T47D (cell line): ENCODE data around the gene AIF1L.
"Not testable (repeated sequence)": the region's sequence is repeated elsewhere in the genome, so short reads cannot be mapped to it uniquely, and the experiment has no call there.

Source experiments
- DNase-seq, 2 experiments: peaks; one replicate each; pipeline versions ENCODE4 v3.0.0 to v3.0.0-alpha.2; 2011 to 2012; ENCODE audit warnings: low read depth in 1 of 2, low spot score in 1 of 2
- JUND ChIP-seq: IDR thresholded peaks from 2 replicates; pipeline ENCODE4 v1.6.1; 2012; ENCODE audit warnings: low read depth
- in situ Hi-C: cut with HindIII; loops from 2 replicates; pipeline ENCODE4 v1.10.0; 2016; ENCODE audit warnings: low sequenced_read_pairs, low pct_unique_long_range_greater_than_20kb

The AIF1L gene

DNA sequence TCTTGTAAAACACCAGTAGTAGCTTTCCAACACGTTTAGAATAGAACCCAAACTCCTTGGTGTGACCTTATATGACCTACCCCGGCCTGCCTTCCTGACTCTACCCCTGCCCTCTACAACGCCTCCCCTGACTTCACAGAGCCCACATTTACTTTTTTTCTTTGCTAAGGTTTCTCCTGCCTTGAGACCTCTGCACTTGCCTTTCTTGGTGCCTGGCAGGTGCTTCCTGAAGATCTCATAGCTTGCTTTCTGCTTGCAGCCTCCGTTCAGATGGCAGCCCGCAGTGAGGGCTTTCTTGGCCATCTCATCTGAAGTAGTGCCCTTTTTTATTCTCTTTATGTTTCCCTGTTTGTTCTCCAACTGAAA, 53.3 kb downstream of the AIF1L start:
- TF ChIP-seq JUND: no peak
- in situ Hi-C loops: no loop called here

GRCh38 chr9:131153595-131153994, 57.3 kb downstream of the AIF1L start:
- DNase-seq: no peak
- in situ Hi-C loops: no loop called here
- TF ChIP-seq JUND: no peak

More for the DNA sequence above, 53.3 kb downstream of the AIF1L start:
- DNase-seq: no peak

DNA sequence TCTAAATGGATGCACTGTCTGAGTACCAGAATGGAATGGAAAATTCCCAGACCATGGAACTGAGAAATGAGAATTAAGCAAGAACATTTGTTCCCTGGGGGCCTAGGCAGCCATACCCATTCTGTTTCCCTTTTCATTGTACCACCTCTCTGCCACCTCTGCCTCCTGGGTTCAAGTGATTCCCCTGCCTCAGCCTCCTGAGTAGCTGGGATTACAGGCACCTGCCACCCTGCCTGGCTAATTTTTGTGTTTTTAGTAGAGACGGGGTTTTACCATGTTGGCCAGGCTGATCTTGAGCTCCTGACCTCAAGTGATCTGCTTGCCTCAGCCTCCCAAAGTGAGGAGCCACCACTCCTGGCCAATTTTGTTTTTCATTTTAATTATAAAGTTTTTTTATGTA, 62.3 kb downstream of the AIF1L start:
- DNase-seq, in situ Hi-C loops: not testable (repeated sequence)

GRCh38 chr9:131160416-131161112, 64.2 kb downstream of the AIF1L start:
- DNase-seq: no peak
- in situ Hi-C loops: no loop called here
- no peak for TF ChIP-seq JUND

DNA sequence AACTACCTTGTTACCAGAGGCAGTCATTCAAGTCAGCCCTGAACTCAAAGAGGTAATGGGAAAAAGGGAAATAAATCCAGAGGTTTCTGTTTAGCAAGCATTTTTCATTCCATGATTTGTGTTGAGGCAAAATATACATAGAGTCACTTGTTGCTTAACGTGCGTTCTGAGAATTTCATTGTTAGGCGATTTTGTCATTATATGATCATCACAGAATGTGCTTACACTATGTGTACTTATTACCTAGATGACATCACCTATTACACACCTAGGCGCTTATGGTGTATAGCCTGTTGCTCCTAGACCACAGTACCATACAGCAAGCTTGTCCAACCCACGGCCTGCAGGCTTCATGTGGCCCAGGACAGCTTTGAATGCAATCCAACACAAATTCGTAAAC, 65.3 kb downstream of the AIF1L start:
- in situ Hi-C loops: no loop called here
- DNase-seq: no peak
- TF ChIP-seq JUND: no peak

GRCh38 chr9:131162886-131163285, 66.6 kb downstream of the AIF1L start:
- in situ Hi-C loops: no loop called here
- DNase-seq: no peak
- TF ChIP-seq JUND: no peak

- in situ Hi-C loops: no loop called here
- no peak for DNase-seq
- no peak for TF ChIP-seq JUND
These were observed 69.2 kb downstream of the AIF1L start for GRCh38 chr9:131165523-131165922.

- DNase-seq: peak in 1 of 2 experiments; percentile 23
- in situ Hi-C loops: no loop called here
- no peak for TF ChIP-seq JUND
These were observed 70.9 kb downstream of the AIF1L start for GRCh38 chr9:131167146-131167692.

- no peak for DNase-seq
- no peak for TF ChIP-seq JUND
- in situ Hi-C loops: no loop called here
These were observed 71.6 kb downstream of the AIF1L start for GRCh38 chr9:131167936-131168335.

DNA sequence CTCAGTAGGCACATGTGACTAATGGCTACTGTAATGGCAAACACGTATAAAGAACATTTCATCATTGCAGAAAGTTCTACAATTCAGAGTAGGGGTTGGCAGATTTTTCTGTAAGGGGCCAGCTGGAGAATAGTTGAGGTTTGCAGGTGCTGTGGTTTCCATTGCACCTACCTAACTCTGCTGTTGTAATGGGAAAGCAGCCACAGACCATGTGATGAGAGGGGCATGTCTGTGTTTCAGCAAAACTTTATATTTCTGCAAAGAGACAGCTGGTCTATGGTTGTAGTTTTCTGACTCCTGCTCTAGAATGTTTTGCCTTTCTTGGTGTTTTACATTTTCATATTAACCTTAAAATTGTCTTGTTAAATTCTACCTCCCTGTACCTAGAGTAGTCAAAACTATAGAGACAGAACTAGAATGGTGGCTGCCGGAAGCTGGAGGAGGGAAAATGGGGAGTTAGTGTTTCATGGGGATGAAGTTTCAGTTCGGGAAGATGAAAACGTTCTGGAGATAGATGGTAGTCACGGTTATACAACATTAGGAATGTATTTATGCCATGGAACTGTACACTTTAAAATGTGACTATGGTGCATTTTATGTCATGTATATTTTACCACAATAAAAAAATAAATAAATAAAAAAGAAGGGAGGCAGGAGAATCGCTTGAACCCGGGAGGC, 73.4 kb downstream of the AIF1L start:
- DNase-seq: no peak
- in situ Hi-C loops: no loop called here
- TF ChIP-seq JUND: no peak
